T-helper 17 cell (primary cell): Measurements from ENCODE around the gene SPATS2L. TPM values are rescaled to one million over a fixed set of nuclear protein-coding genes. Genes with fewer than 3 reads are reported as not detected.

ENCODE experiments used
- ATAC-seq: fragments of 150-1000 bp; cut with Tn5 transposase; 2 replicates; pipeline ENCODE4 v1.10.0; 2021; ENCODE audit warnings: mild to moderate bottlenecking, moderate library complexity
- DNase-seq, 3 donors: peaks; one replicate each; pipeline versions ENCODE4 v3.0.0 to v3.0.0-alpha.2; 2020 to 2021
- H3K9me3 ChIP-seq: one replicate; pipeline ENCODE4 v1.7.0; 2013; ENCODE audit warnings: low read length, mild to moderate bottlenecking; ENCODE audit not compliant: control insufficient read depth, poor library complexity, severe bottlenecking
- H3K27ac Mint-ChIP-seq: one replicate; pipeline ENCODE4 v1.8.0; 2022; ENCODE audit warnings: mild to moderate bottlenecking, moderate library complexity, mixed read lengths
- H3K27me3 Mint-ChIP-seq: one replicate; pipeline ENCODE4 v1.8.0; 2022; ENCODE audit warnings: mixed read lengths
- H3K36me3 Mint-ChIP-seq: one replicate; pipeline ENCODE4 v1.8.0; 2022; ENCODE audit warnings: low read depth, mixed read lengths
- H3K4me1 Mint-ChIP-seq: one replicate; pipeline ENCODE4 v1.8.0; 2022; ENCODE audit warnings: mild to moderate bottlenecking, mixed read lengths
- H3K4me3 Mint-ChIP-seq: one replicate; pipeline ENCODE4 v1.8.0; 2022; ENCODE audit warnings: mild to moderate bottlenecking, moderate library complexity, mixed read lengths
- total RNA-seq, 4 donors: library from RNA in 2 of 4; stranded (reverse) in 2 of 4; gene quantifications; one replicate each; pipeline ENCODE4 v1.2.3 and lab custom pipeline; 2022 to 2026

Gene SPATS2L
- total RNA-seq, 2 donors from 2014 or later: 3.1 to 7.0 TPM

DNA sequence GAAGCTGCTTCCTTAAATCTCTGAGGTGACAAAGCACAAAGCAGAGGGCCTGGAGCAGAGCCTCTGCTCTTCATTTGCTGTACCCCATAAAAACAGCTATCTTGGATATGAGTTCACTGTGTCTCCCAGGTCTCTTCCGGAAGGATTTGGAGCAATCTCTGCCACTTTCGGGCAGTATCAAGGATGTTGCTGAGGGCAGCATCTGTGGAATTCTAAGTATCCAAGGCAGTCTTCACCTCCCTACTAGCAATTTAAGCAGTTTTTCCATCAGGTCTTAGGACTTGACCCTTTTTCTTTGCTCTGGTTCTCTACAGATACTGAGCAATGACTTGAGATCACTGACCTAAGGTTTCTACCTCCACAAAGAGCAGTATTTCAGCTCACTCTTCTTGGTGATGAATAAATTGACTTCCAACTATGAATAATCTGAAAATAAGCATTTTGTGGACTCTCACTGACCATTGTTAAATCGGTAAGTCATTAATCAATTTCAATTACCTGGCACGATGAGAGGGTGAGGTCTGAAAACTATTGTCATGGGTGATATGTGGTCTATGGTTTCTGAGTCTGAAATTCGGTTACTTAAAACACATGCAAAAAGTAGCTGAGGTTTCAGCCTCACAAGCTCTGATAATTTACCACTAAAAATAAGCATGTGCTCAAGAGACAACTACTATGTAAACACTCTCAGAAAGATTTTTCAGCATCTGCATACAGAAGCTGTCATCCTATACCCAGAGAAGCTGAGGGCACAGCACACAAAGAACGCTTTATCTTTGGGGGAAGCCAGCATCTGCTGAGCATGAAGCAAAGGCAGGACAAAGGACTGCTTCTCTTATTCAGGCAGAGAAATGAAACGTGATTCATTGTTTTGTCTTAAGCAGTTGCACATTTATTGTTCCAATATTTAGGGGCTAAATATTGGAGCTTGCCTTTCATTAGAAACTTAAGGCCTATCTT lies 32.1 kb upstream of the SPATS2L start:
- ATAC-seq (no peak), DNase-seq (no peak)
- Mint-ChIP-seq H3K4me1 (no peaks in the 10 kb centered on the region), H3K36me3 (no peaks in the 10 kb centered on the region), H3K27ac (no peak overlapping the region), H3K27me3 (peaks cover 9% of the 10 kb centered on the region), H3K4me3 (no peak overlapping the region)
- no peaks in the 10 kb centered on the region for H3K9me3 ChIP-seq

DNA sequence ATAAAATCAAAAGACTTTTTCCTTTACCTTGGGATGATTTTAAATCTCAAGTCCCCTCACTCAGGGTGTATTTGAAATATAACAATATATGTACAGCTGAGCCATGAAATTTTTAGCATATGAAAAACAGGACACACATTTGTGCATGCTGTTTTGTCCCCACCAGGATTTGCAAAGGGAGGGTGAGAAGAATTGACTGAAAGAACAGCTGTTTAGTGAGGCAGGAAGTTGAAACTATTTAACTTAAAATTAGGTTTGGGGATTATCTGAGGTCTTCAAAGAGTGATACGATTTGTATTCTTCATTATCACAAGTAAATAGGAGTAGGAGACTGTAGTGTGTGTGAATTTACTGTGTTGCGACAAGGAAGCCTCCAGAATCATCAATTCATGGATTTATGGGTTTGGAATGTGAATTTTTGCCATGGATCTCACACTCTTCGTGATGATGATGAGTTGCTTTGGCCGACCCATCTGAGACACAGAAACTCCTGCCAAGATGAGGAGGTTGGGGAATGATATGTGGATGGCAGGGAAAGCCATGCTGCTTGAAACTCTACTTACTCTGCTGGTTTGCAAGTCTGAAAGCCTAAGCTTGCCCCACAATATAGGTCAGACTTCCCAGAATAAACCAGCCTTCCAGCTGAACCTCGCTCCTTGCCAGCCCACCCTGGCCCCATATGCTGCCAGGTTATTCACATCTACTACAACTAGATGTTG lies 31.0 kb upstream of the SPATS2L start:
- no peak overlapping the region for H3K4me3 Mint-ChIP-seq
- H3K4me1 Mint-ChIP-seq: no peaks in the 10 kb centered on the region
- no peak for DNase-seq

DNA sequence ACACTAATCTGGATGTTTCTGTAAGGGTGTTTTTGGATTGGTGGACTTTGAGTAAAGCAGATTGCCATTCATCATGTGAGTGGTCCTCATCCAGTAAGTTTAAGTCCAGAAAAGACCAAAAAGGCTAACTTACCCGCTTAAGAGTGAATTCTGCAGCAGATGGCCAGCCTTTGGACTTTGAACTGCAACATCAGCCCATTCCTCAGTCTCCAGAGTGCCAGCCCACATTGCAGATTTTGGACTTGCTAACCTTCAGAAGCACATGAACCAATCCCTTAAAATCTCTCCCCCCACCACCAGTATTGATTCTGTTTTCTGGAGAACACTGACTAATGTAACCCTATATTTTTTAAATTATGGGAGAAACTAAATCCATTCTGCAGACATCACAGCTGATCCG lies 30.0 kb upstream of the SPATS2L start:
- H3K4me1 Mint-ChIP-seq: no peaks in the 10 kb centered on the region
- no peak overlapping the region for H3K4me3 Mint-ChIP-seq
- H3K9me3 ChIP-seq: no peaks in the 10 kb centered on the region
- H3K27me3 Mint-ChIP-seq: peaks cover 9% of the 10 kb centered on the region
- no peak overlapping the region for H3K27ac Mint-ChIP-seq
- no peaks in the 10 kb centered on the region for H3K36me3 Mint-ChIP-seq
- no peak for ATAC-seq
- no peak for DNase-seq

More for the DNA sequence above, 31.0 kb upstream of the SPATS2L start:
- no peak overlapping the region for H3K27ac Mint-ChIP-seq
- ATAC-seq: no peak
- H3K9me3 ChIP-seq: no peaks in the 10 kb centered on the region
- no peaks in the 10 kb centered on the region for H3K36me3 Mint-ChIP-seq
- H3K27me3 Mint-ChIP-seq: peaks cover 9% of the 10 kb centered on the region

DNA sequence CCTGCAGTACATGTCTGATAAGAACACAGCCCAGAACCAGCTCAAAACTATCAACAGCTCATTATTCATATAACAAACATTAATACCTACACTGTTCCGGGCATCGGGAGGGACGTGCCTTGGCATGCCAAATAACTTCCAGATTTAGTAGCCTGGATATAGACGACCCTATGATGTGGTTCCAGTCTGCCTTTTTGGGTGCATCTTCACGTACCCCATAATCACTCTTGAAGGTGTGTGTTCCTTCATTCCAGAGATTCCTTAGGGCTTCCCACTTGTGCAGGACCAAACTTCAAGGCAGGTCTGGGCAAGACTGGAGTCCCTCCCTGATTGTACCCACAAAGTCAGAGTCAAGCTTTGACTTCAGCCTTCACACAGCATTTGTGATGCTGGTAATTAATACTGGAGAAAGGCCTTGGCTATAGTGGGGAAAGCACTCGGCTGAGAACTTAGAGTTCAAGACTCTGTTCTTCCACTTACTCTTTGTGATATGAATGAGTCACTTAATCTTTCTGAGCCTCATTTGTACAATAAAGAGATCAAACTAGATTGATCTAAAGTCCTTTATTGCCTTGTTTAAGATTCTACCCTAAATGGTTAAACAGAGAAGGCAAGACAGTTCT lies 27.7 kb upstream of the SPATS2L start:
- no peaks in the 10 kb centered on the region for H3K9me3 ChIP-seq
- no peak overlapping the region for H3K27ac Mint-ChIP-seq
- H3K36me3 Mint-ChIP-seq: peaks cover 4% of the 10 kb centered on the region
- ATAC-seq (no peak), DNase-seq (no peak)
- peaks cover 31% of the 10 kb centered on the region for H3K27me3 Mint-ChIP-seq
- no peaks in the 10 kb centered on the region for H3K4me1 Mint-ChIP-seq
- H3K4me3 Mint-ChIP-seq: no peak overlapping the region

DNA sequence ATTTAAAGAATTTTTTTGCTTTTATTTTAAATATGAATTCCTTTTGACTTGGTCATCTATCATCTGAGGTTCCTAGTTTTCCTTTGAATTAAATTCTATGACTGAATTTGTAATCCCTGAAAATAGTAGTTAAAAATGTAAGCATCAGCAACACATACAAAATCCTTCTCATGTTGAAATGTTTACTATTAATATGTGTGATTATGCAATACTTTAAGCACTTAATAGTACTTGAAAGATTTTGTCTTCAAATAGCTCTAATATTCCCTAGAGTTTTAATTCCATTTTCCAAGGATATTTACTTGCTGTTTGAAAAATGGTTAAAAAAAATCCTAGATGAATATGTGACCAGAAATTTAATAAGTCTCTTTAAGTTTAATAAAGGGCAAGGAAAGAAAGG lies 26.6 kb upstream of the SPATS2L start:
- DNase-seq (no peak), ATAC-seq (no peak)
- Mint-ChIP-seq H3K36me3 (peaks cover 6% of the 10 kb centered on the region), H3K4me3 (no peak overlapping the region), H3K4me1 (no peaks in the 10 kb centered on the region), H3K27me3 (peaks cover 35% of the 10 kb centered on the region), H3K27ac (no peak overlapping the region)
- H3K9me3 ChIP-seq: no peaks in the 10 kb centered on the region

DNA sequence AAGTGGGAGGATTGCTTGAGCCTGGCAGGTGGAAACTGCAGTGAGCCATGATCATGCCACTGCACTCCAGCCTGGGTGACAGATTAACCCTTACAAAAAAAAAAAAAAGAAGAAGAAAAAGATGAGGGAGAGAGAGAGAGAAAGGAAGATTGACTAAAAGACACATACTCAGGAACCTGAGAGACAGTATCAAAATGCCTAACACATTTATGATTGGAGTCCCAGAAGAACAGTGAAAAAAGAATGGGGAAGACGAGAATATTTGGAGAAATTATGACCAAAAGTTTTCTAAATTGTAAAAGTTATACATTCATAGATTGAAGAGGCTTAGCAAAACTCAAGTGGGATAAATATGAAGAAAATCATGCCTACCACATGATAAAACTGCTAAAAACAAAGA lies 19.9 kb upstream of the SPATS2L start:
- ATAC-seq (no peak), DNase-seq (no peak)
- H3K27me3 Mint-ChIP-seq: peaks cover 48% of the 10 kb centered on the region
- H3K4me3 Mint-ChIP-seq: no peak overlapping the region
- H3K27ac Mint-ChIP-seq: no peak overlapping the region
- peaks cover 6% of the 10 kb centered on the region for H3K36me3 Mint-ChIP-seq
- no peaks in the 10 kb centered on the region for H3K9me3 ChIP-seq
- H3K4me1 Mint-ChIP-seq: peaks cover 2% of the 10 kb centered on the region

DNA sequence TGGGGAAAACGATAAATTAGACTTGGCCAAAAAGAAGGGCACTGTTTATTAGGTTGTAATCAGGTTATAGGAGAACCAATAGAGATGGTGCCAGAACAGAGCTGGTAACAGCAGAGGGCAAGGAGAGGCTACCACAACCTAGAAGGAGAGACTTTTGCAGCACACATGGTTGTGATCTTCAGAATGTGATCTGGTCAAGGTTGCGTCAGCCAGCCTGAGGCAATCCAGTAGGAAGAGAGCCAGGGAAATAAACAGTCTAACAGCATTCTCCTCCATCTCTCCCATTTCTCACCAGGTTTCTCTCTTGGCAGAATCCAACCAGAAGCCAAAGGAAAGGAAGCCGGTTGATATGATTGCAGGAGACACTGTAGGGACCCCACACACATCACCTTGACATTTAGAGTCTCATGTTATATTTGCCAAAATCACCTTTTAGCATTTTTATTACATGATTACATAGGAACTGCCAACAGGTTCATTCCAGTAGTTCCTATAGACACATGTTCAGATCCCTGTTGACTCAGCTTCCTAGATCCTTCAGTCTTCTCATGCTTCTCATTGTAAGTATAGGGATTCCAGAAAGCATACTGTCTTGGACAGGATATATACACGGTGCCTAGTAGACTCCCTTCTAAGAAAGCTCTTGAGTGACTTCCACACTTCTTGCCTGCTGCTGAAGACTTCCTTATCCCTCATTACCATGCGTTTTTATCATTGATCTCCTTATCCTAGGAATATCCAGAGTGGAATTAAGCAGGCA lies 17.6 kb upstream of the SPATS2L start:
- H3K27ac Mint-ChIP-seq: no peak overlapping the region
- DNase-seq (no peak), ATAC-seq (no peak)
- peaks cover 26% of the 10 kb centered on the region for H3K27me3 Mint-ChIP-seq
- peaks cover 2% of the 10 kb centered on the region for H3K36me3 Mint-ChIP-seq
- H3K9me3 ChIP-seq: no peaks in the 10 kb centered on the region
- H3K4me1 Mint-ChIP-seq: peaks cover 2% of the 10 kb centered on the region
- no peak overlapping the region for H3K4me3 Mint-ChIP-seq

DNA sequence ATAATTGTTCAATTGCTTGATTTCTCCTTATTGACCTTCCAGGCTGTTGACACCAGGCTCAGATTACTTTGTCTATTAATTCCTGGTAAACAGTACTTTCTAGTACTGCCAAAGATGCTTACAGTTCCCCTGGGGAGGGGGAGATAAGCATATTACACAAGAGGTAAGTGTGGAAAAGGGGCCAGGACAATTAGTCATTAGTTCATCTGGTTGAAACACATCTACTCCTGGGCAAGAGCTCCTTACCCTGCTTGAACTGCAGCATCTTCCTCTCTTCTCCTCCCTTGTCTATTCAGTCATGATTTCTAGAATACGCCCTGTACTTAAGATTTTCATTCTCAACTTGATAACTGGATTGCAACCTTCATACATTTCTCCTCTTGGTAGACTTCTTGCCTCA lies 10.4 kb upstream of the SPATS2L start:
- no peaks in the 10 kb centered on the region for H3K9me3 ChIP-seq
- Mint-ChIP-seq H3K27ac (no peak overlapping the region), H3K4me3 (no peak overlapping the region), H3K4me1 (peaks cover 2% of the 10 kb centered on the region), H3K27me3 (peaks cover 7% of the 10 kb centered on the region), H3K36me3 (no peaks in the 10 kb centered on the region)
- DNase-seq: no peak
- no peak for ATAC-seq

DNA sequence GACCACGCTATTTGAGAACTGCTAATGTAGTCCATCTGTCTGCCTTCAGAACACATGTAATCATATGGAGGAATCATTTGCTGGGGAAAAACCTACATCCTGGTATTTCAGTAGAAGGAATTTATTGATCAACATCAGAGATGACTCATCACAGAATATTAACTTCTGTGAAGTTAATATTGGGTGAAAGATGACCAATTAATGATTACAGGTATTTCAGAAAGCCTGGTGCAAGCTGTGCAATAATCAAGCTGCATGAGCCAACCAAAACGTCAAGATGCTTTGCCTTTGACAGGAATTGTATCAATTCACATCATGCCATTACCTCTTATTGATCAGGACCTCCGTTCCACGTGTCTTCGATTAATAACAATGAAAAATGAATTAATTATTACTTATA lies 9.4 kb upstream of the SPATS2L start:
- Mint-ChIP-seq H3K36me3 (no peaks in the 10 kb centered on the region), H3K4me1 (peaks cover 2% of the 10 kb centered on the region), H3K27ac (no peak overlapping the region), H3K27me3 (peaks cover 7% of the 10 kb centered on the region), H3K4me3 (no peak overlapping the region)
- no peaks in the 10 kb centered on the region for H3K9me3 ChIP-seq
- DNase-seq (no peak), ATAC-seq (no peak)

DNA sequence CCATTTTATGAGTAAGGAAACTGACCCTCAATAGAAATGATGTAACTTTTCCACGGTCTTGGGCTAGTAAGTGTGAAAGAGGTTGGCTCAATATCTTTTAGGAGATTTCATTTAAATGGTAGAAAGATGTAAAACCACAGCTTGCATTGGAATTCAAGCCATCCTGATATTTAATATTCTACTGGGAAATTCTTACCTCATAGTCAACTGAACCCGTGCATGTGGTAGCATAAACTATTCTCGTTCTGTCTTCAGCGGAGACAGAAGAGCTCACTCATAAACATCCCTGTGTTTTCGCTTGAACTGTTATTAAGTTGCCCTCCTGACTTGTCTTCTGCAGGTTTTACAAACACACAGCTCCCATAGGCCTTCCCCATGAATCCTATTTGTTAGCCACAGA lies 8.5 kb upstream of the SPATS2L start:
- Mint-ChIP-seq H3K4me1 (peaks cover 2% of the 10 kb centered on the region), H3K27me3 (peaks cover 7% of the 10 kb centered on the region), H3K4me3 (no peak overlapping the region), H3K27ac (no peak overlapping the region), H3K36me3 (no peaks in the 10 kb centered on the region)
- no peak for ATAC-seq
- H3K9me3 ChIP-seq: no peaks in the 10 kb centered on the region
- DNase-seq: no peak

DNA sequence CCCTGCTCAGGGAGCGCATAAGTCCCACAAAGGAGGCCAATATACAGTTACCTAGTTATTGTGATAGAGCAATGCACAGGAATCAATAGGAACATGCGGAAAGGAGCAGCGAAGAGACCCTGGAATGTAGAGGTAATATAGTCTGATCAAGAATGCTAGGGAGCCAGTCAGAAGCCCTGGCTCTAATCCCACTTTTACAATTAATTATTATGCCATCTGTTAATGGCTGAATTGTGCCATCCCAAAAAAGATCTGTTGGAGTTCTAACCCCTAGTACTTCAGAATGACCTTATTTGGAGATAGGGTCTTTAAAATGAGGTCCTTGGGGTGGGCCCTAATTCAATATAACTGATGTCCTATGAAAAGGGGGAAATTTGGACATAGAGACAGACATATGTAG lies 7.7 kb upstream of the SPATS2L start:
- H3K9me3 ChIP-seq: no peaks in the 10 kb centered on the region
- DNase-seq (no peak), ATAC-seq (no peak)
- Mint-ChIP-seq H3K4me3 (no peak overlapping the region), H3K36me3 (no peaks in the 10 kb centered on the region), H3K4me1 (peaks cover 2% of the 10 kb centered on the region), H3K27me3 (peaks cover 7% of the 10 kb centered on the region), H3K27ac (no peak overlapping the region)

DNA sequence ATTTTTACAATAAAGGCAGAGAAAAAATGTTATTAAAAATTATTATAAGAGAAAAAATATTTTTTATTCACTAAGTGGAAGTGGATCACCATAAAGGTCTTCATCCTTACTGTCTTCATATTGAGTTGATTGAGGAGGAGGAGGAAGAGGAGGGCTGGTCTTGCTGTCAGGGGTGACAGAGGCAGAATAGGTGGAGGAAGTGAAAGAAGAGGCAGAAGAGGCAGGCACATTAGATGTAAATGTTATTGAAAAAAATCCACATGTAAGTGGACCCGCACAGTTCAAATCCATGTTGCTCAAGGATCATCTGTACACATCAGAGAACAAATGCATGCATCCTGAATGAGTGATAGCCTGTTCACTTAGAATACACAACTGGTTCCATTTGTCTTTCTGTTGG lies 6.4 kb upstream of the SPATS2L start:
- Mint-ChIP-seq H3K4me3 (no peak overlapping the region), H3K36me3 (no peaks in the 10 kb centered on the region), H3K27me3 (peaks cover 7% of the 10 kb centered on the region), H3K27ac (no peak overlapping the region), H3K4me1 (peaks cover 4% of the 10 kb centered on the region)
- no peak for ATAC-seq
- H3K9me3 ChIP-seq: no peaks in the 10 kb centered on the region
- no peak for DNase-seq
